ENCODE measurements around the gene GATAD2B.

GATAD2B gene

DNA sequence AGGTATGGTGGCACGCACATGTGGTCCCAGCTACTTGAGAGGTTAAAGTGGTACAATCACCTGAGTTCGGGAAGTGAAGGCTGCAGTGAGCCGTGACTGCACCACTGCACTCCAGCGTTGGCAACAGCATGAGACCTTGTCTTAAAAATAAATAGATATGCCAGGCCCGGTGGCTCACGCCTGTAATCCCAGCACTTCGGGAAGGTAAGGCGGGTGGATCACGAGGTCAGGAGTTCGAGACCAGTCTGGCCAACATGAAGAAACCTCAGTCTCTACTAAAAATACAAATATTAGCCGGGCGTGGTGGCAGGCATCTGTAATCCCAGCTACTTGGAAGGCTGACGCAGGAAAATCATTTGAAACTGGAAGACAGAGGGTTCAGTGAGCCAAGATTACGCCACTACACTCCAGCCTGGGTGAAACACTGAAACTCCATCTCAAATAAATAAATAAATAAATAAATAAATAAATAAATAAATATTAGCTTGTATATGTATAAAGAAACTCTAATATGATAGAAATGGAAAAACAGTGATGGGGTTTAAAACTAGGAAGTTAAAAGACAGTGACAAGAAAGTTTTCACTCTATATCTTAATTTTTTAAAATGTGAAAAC lies 18.8 kb downstream of the GATAD2B start (continued):
- TF ChIP-seq, protein P1, sequence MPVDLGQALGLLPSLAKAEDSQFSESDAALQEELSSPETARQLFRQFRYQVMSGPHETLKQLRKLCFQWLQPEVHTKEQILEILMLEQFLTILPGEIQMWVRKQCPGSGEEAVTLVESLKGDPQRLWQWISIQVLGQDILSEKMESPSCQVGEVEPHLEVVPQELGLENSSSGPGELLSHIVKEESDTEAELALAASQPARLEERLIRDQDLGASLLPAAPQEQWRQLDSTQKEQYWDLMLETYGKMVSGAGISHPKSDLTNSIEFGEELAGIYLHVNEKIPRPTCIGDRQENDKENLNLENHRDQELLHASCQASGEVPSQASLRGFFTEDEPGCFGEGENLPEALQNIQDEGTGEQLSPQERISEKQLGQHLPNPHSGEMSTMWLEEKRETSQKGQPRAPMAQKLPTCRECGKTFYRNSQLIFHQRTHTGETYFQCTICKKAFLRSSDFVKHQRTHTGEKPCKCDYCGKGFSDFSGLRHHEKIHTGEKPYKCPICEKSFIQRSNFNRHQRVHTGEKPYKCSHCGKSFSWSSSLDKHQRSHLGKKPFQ (tag by site-specific recombination; IDR thresholded peaks at IDR 0.05) = no peak
- TF ChIP-seq ZNF426 (tag by site-specific recombination; IDR thresholded peaks at IDR 0.05) (peak; percentile 96), SP2 (tag by site-specific recombination; IDR thresholded peaks at IDR 0.05) (no peak), FEZF1 (tag by site-specific recombination; IDR thresholded peaks at IDR 0.05) (no peak), GLIS2 (tag by site-specific recombination; IDR thresholded peaks at IDR 0.05) (no peak), ZNF558 (tag by site-specific recombination; IDR thresholded peaks at IDR 0.05) (peak; percentile 86; the same call in 1 of the 2 replicates), ZNF19 (tag by site-specific recombination; IDR thresholded peaks at IDR 0.05; ENCODE audit: low read depth) (0 out of 2 replicates have a peak, but pooled peaks have one; percentile 44), ZBTB21 (tag by site-specific recombination; IDR thresholded peaks at IDR 0.05) (no peak), ZNF23 (tag by site-specific recombination; IDR thresholded peaks at IDR 0.05; ENCODE audit: borderline replicate concordance) (no peak), ZNF155 (tag by site-specific recombination; IDR thresholded peaks at IDR 0.05) (no peak), ZNF530 (tag by site-specific recombination; IDR thresholded peaks at IDR 0.05; ENCODE audit: low read depth) (peak; percentile 64; the same call in 1 of the 2 replicates), ZNF132 (tag by site-specific recombination; IDR thresholded peaks at IDR 0.05; ENCODE audit: borderline replicate concordance) (no peak), ZNF837 (tag by site-specific recombination; IDR thresholded peaks at IDR 0.05) (no peak), ZNF341 (tag by site-specific recombination; IDR thresholded peaks at IDR 0.05; ENCODE audit: low read depth) (peak; percentile 39; the same call in 1 of the 2 replicates), ZNF626 (tag by site-specific recombination; IDR thresholded peaks at IDR 0.05) (no peak), ZSCAN16 (tag by site-specific recombination; IDR thresholded peaks at IDR 0.05) (no peak), YY1 (tag by site-specific recombination; IDR thresholded peaks at IDR 0.05) (no peak)
- TF ChIP-seq, protein P2, sequence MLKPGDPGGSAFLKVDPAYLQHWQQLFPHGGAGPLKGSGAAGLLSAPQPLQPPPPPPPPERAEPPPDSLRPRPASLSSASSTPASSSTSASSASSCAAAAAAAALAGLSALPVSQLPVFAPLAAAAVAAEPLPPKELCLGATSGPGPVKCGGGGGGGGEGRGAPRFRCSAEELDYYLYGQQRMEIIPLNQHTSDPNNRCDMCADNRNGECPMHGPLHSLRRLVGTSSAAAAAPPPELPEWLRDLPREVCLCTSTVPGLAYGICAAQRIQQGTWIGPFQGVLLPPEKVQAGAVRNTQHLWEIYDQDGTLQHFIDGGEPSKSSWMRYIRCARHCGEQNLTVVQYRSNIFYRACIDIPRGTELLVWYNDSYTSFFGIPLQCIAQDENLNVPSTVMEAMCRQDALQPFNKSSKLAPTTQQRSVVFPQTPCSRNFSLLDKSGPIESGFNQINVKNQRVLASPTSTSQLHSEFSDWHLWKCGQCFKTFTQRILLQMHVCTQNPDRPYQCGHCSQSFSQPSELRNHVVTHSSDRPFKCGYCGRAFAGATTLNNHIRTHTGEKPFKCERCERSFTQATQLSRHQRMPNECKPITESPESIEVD (tag by site-specific recombination; IDR thresholded peaks at IDR 0.05) = no peak
- TF ChIP-seq, protein P3, sequence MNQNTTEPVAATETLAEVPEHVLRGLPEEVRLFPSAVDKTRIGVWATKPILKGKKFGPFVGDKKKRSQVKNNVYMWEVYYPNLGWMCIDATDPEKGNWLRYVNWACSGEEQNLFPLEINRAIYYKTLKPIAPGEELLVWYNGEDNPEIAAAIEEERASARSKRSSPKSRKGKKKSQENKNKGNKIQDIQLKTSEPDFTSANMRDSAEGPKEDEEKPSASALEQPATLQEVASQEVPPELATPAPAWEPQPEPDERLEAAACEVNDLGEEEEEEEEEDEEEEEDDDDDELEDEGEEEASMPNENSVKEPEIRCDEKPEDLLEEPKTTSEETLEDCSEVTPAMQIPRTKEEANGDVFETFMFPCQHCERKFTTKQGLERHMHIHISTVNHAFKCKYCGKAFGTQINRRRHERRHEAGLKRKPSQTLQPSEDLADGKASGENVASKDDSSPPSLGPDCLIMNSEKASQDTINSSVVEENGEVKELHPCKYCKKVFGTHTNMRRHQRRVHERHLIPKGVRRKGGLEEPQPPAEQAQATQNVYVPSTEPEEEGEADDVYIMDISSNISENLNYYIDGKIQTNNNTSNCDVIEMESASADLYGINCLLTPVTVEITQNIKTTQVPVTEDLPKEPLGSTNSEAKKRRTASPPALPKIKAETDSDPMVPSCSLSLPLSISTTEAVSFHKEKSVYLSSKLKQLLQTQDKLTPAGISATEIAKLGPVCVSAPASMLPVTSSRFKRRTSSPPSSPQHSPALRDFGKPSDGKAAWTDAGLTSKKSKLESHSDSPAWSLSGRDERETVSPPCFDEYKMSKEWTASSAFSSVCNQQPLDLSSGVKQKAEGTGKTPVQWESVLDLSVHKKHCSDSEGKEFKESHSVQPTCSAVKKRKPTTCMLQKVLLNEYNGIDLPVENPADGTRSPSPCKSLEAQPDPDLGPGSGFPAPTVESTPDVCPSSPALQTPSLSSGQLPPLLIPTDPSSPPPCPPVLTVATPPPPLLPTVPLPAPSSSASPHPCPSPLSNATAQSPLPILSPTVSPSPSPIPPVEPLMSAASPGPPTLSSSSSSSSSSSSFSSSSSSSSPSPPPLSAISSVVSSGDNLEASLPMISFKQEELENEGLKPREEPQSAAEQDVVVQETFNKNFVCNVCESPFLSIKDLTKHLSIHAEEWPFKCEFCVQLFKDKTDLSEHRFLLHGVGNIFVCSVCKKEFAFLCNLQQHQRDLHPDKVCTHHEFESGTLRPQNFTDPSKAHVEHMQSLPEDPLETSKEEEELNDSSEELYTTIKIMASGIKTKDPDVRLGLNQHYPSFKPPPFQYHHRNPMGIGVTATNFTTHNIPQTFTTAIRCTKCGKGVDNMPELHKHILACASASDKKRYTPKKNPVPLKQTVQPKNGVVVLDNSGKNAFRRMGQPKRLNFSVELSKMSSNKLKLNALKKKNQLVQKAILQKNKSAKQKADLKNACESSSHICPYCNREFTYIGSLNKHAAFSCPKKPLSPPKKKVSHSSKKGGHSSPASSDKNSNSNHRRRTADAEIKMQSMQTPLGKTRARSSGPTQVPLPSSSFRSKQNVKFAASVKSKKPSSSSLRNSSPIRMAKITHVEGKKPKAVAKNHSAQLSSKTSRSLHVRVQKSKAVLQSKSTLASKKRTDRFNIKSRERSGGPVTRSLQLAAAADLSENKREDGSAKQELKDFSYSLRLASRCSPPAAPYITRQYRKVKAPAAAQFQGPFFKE (tag by site-specific recombination; IDR thresholded peaks at IDR 0.05; ENCODE audit: borderline replicate concordance) = no peak
- TF ChIP-seq, protein P4, sequence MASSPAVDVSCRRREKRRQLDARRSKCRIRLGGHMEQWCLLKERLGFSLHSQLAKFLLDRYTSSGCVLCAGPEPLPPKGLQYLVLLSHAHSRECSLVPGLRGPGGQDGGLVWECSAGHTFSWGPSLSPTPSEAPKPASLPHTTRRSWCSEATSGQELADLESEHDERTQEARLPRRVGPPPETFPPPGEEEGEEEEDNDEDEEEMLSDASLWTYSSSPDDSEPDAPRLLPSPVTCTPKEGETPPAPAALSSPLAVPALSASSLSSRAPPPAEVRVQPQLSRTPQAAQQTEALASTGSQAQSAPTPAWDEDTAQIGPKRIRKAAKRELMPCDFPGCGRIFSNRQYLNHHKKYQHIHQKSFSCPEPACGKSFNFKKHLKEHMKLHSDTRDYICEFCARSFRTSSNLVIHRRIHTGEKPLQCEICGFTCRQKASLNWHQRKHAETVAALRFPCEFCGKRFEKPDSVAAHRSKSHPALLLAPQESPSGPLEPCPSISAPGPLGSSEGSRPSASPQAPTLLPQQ (tag by site-specific recombination; IDR thresholded peaks at IDR 0.05) = no peak
- TF ChIP-seq, protein P5, sequence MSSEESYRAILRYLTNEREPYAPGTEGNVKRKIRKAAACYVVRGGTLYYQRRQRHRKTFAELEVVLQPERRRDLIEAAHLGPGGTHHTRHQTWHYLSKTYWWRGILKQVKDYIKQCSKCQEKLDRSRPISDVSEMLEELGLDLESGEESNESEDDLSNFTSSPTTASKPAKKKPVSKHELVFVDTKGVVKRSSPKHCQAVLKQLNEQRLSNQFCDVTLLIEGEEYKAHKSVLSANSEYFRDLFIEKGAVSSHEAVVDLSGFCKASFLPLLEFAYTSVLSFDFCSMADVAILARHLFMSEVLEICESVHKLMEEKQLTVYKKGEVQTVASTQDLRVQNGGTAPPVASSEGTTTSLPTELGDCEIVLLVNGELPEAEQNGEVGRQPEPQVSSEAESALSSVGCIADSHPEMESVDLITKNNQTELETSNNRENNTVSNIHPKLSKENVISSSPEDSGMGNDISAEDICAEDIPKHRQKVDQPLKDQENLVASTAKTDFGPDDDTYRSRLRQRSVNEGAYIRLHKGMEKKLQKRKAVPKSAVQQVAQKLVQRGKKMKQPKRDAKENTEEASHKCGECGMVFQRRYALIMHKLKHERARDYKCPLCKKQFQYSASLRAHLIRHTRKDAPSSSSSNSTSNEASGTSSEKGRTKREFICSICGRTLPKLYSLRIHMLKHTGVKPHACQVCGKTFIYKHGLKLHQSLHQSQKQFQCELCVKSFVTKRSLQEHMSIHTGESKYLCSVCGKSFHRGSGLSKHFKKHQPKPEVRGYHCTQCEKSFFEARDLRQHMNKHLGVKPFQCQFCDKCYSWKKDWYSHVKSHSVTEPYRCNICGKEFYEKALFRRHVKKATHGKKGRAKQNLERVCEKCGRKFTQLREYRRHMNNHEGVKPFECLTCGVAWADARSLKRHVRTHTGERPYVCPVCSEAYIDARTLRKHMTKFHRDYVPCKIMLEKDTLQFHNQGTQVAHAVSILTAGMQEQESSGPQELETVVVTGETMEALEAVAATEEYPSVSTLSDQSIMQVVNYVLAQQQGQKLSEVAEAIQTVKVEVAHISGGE (tag by site-specific recombination; conservative IDR thresholded peaks at IDR 0.05; ENCODE audit: low read depth) = peak; percentile 85
